HEK293T (cell line): ENCODE data around the gene GNAL.

Experiments used
- FOXK2 ChIP-seq: fragments of 450-650 bp; IDR thresholded peaks from 2 replicates; pipeline ENCODE4 v1.6.1; 2016; ENCODE audit warnings: mild to moderate bottlenecking
- SP1 ChIP-seq: fragments of 450-650 bp; IDR thresholded peaks from 2 replicates; pipeline ENCODE4 v1.6.1; 2017
- ZNF384 ChIP-seq: fragments of 450-650 bp; IDR thresholded peaks from 2 replicates; pipeline ENCODE4 v1.6.1; 2016

DNA sequence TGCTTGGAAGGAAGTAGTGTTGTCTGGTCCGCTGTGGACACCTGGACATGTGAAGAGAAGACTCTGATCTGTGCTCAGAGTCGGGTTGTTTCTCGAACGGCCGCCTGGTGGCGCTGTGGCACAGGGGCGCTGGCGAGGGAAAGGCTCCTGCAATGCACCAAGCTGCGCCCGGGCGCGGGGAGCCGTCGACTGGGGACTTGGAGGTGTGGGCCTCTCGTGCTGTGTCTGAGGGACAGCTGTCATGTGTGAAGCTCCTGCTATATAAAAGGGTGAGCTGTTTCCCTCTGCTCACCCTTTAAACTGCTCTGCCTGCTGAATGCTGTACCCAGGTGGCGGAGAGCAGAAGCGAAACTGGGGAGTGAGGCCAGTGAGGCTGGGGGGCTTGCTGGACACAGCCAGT lies 44.0 kb downstream of the GNAL start:
- TF ChIP-seq FOXK2 (no peak), SP1 (no peak), ZNF384 (no peak)
